ENCODE measurements around the gene ROR2.

Gene ROR2

DNA sequence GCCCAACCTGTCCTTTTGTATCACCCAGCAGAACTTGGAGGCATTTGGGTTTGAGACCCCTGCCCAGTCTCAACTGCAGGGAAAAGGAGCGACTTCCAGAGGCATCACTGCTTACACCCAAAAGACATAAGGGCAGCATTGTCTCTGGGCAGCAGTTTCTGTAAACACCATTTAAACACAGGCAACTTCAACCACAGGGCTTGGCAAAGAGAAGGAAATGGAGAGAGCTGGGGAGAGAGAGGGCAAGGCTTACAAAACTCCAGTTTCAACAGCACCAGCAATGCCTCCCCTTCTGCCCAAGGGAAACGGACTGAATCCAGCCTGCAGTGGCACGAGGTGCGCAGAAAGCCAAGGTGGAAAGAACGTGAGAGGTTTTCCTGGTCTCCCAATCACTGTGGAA is 147.6 kb downstream of the ROR2 start:
- TF ChIP-seq TCF12 (IDR thresholded peaks at IDR 0.05; ENCODE audit: low read depth) (no peak), EP300 (IDR thresholded peaks at IDR 0.05; ENCODE audit: borderline replicate concordance) (no peak), EGR1 (IDR thresholded peaks at IDR 0.05) (no peak)
- TF ChIP-seq, protein P1, sequence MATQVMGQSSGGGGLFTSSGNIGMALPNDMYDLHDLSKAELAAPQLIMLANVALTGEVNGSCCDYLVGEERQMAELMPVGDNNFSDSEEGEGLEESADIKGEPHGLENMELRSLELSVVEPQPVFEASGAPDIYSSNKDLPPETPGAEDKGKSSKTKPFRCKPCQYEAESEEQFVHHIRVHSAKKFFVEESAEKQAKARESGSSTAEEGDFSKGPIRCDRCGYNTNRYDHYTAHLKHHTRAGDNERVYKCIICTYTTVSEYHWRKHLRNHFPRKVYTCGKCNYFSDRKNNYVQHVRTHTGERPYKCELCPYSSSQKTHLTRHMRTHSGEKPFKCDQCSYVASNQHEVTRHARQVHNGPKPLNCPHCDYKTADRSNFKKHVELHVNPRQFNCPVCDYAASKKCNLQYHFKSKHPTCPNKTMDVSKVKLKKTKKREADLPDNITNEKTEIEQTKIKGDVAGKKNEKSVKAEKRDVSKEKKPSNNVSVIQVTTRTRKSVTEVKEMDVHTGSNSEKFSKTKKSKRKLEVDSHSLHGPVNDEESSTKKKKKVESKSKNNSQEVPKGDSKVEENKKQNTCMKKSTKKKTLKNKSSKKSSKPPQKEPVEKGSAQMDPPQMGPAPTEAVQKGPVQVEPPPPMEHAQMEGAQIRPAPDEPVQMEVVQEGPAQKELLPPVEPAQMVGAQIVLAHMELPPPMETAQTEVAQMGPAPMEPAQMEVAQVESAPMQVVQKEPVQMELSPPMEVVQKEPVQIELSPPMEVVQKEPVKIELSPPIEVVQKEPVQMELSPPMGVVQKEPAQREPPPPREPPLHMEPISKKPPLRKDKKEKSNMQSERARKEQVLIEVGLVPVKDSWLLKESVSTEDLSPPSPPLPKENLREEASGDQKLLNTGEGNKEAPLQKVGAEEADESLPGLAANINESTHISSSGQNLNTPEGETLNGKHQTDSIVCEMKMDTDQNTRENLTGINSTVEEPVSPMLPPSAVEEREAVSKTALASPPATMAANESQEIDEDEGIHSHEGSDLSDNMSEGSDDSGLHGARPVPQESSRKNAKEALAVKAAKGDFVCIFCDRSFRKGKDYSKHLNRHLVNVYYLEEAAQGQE (IDR thresholded peaks at IDR 0.05; ENCODE audit: low read depth), result no peak

DNA sequence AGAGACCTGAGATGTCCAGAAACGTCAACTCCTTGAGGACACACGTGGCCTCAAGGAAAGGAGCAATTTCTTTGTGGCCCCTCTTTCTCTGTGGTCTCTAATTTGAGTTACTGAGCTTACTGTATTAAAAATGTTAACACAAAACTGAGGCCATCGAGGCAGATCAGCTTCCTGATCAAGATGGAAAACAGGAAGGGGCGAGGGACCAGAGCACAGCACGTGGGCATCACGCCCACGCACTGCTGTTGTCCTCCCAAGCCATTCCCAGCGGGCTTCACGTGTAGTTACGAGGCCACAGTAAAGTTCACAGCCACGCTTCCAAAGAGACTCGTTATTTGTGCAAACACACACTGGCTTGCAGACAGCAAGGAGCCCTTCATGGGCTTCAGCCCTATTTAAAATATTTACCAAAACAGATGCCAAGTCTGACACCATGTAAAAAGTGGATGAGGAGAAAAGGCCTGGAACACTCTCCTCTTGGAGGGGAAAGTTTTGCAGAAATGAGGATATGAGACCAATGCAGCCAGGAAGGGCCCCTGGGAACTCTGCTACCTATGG is 149.5 kb downstream of the ROR2 start:
- TF ChIP-seq, protein P1 (IDR thresholded peaks at IDR 0.05; ENCODE audit: low read depth), result no peak
- TF ChIP-seq TEAD4 (IDR thresholded peaks at IDR 0.05), result no peak
- no peak for TF ChIP-seq TCF12 (IDR thresholded peaks at IDR 0.05; ENCODE audit: low read depth)
- TF ChIP-seq, protein P2, sequence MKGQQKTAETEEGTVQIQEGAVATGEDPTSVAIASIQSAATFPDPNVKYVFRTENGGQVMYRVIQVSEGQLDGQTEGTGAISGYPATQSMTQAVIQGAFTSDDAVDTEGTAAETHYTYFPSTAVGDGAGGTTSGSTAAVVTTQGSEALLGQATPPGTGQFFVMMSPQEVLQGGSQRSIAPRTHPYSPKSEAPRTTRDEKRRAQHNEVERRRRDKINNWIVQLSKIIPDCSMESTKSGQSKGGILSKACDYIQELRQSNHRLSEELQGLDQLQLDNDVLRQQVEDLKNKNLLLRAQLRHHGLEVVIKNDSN (IDR thresholded peaks at IDR 0.05), result no peak
- TF ChIP-seq EP300 (IDR thresholded peaks at IDR 0.05; ENCODE audit: borderline replicate concordance), result no peak

DNA sequence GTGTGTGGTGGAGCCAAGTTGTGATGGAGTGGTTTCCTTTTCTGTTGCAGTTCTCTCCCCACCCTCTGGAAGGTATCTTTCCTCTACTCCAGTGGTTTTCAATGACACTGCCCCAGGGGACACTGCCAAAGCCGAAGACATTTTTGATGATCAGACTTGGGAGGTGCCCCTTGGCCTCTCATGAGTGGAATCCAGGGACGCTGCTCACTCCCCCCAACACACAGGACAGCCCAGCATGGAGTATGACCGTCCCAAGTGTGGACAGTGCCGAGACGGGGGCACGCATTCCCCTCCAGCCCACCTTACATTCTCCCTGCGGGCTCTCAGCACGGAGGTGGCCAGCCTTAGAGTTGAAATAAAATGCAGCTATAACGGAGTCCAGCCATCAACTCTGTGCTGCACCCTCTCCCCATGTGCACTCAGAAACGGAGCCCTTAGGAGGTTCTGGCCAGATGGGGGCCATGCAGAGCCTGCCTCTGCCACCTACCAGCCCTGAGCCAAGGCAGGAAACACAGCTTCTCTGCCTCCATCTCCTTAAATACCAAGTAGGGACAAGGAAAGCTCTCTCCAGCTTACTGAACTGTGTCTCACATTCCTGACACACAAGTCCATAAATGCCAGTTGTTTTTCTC is 150.8 kb downstream of the ROR2 start:
- TF ChIP-seq FOXM1 (IDR thresholded peaks at IDR 0.05; ENCODE audit: borderline replicate concordance, low read depth), result no peak
- no peak for TF ChIP-seq TAF1 (IDR thresholded peaks at IDR 0.05; ENCODE audit: low read depth)

DNA sequence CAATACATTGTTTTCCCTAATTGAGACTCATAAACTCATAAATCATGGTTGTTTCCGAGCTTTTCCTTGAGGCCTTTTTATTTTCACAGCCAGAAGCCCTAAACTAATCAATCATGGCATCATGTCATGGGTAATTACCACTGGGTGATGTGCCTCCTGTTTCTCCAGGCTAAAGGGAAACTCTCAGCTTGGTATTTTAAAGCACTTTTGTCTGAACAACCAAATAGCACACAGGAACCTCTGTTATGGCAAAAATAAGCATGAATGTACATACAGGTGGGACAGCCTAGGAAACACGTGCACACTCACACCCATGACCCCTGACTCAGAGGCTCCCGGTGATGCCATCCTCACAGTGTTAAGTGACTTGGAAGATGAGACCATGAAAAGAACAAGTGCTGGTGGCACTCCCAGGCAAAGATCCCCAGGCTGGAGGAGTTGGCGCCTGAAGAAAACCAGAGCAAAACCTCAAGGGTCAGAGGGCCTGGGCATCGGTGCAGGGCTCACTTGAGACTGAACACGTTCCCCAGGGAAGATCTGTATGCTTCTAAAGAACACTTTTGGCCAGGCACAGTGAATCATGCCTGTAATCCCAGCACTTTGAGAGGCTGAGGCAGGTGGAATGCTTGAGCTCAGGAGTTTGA is 154.3 kb downstream of the ROR2 start:
- TF ChIP-seq NFIC (IDR thresholded peaks at IDR 0.05), result no peak

DNA sequence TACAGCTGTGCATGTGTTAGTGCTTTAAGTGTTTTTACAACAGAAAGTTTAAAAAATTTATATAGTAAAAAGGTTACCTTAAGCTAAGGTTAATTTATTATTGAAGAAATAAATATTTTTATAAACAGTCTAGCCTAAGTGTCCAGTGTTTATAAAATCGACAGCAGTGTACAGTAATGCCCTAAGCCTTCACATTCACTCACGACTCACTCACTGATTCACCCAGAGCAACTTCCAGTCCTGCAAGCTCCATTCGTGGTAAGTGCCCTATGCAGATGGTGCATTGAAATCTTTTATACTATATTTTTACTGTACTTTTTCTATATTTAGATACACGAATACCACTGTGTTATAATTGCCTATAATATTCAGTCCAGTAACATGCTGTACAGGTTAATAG is 159.1 kb downstream of the ROR2 start:
- TF ChIP-seq EP300 (IDR thresholded peaks at IDR 0.05; ENCODE audit: borderline replicate concordance), result no peak
- no peak for TF ChIP-seq TCF12 (IDR thresholded peaks at IDR 0.05; ENCODE audit: low read depth)
- no peak for TF ChIP-seq NFIC (IDR thresholded peaks at IDR 0.05)
- no peak for TF ChIP-seq CREB1 (IDR thresholded peaks at IDR 0.05; ENCODE audit: low read depth)

DNA sequence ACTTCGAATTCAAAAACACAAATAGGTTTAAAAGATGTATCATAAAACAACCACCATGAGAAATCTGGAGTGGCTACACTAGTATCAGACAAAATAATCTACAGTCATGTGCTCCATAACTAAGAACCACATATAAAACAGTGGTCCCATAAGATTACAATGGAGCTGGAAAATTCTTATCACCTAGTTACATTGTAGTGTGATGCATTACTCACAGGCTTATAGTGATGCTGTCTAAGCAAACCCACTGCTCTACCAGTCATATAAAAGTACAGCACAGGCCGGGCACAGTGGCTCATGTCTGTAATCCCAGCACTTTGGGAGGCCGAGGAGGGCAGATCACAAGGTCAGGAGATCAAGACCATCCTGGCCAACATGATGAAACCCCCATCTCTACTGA is 160.1 kb downstream of the ROR2 start:
- TF ChIP-seq RAD21 (IDR thresholded peaks at IDR 0.05; ENCODE audit: low read depth) (no peak), NFIC (IDR thresholded peaks at IDR 0.05) (no peak), TAF1 (IDR thresholded peaks at IDR 0.05; ENCODE audit: low read depth) (no peak), TCF12 (IDR thresholded peaks at IDR 0.05; ENCODE audit: low read depth) (no peak), YY1 (IDR thresholded peaks at IDR 0.05; ENCODE audit: low read depth) (no peak), ZBTB7A (IDR thresholded peaks at IDR 0.05; ENCODE audit: low read depth) (no peak), FOXM1 (IDR thresholded peaks at IDR 0.05; ENCODE audit: borderline replicate concordance, low read depth) (no peak), EGR1 (IDR thresholded peaks at IDR 0.05) (no peak), TEAD4 (IDR thresholded peaks at IDR 0.05) (no peak), CEBPB (IDR thresholded peaks at IDR 0.05) (no peak)
- TF ChIP-seq, protein P3, sequence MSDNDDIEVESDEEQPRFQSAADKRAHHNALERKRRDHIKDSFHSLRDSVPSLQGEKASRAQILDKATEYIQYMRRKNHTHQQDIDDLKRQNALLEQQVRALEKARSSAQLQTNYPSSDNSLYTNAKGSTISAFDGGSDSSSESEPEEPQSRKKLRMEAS (IDR thresholded peaks at IDR 0.05), result no peak
- TF ChIP-seq, protein P2 (IDR thresholded peaks at IDR 0.05), result no peak
- TF ChIP-seq, protein P1 (IDR thresholded peaks at IDR 0.05; ENCODE audit: low read depth), result no peak

Measured in Ishikawa (cell line).